Body of pancreas (tissue), 4 donors: ENCODE measurements around the gene ARSJ.

Experiments
- POLR2A ChIP-seq, 3 donors: fragments of 450-650 bp; IDR thresholded peaks; one replicate each; pipeline ENCODE4 v1.6.1; 2016; ENCODE audit warnings: antibody characterized with exemption in 3 of 3, mild to moderate bottlenecking in 2 of 3
- TF ChIP-seq, protein P1 (sequence below), 7 experiments: fragments of 450-650 bp in 4 of 7; fragments of 200-600 bp in 3 of 7; sonication (generic) in 3 of 7; IDR thresholded peaks; one replicate each; pipeline ENCODE4 v1.5.1; 2016 to 2019; ENCODE audit warnings: antibody characterized with exemption in 7 of 7

DNA sequence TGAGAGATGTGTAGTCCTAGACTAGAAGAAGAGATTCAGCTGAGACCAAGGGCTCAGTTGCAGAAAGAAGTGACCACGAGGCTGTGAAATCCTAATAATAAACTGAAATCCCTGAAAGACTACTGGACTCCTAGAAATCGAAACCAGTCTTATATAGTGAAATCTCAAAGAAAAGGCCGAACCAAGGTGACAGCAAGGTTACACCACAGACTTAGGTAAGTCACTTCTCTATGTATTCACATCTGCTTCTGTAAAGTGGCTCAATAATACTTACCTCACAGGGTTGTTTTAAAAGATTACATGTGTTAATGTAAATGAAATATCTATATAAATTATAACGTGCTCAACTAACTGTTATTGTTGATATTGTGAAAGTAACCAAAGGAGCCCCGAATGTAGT, 60.3 kb downstream of the ARSJ start:
- TF ChIP-seq, protein P1, sequence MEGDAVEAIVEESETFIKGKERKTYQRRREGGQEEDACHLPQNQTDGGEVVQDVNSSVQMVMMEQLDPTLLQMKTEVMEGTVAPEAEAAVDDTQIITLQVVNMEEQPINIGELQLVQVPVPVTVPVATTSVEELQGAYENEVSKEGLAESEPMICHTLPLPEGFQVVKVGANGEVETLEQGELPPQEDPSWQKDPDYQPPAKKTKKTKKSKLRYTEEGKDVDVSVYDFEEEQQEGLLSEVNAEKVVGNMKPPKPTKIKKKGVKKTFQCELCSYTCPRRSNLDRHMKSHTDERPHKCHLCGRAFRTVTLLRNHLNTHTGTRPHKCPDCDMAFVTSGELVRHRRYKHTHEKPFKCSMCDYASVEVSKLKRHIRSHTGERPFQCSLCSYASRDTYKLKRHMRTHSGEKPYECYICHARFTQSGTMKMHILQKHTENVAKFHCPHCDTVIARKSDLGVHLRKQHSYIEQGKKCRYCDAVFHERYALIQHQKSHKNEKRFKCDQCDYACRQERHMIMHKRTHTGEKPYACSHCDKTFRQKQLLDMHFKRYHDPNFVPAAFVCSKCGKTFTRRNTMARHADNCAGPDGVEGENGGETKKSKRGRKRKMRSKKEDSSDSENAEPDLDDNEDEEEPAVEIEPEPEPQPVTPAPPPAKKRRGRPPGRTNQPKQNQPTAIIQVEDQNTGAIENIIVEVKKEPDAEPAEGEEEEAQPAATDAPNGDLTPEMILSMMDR (IDR thresholded peaks at IDR 0.05) = no peak
- TF ChIP-seq POLR2A (IDR thresholded peaks at IDR 0.05) = no peak
